RWPE2 (cell line): Measurements from ENCODE around the gene MTSS2.

Source experiments
- ATAC-seq: fragments of 200-7000 bp; cut with Tn5 transposase; 3 replicates; pipeline ENCODE4 v1.9.1; 2021; ENCODE audit warnings: low read depth
- DNase-seq: peaks from one replicate; pipeline ENCODE4 v3.0.0-alpha.2; 2020; ENCODE audit warnings: low spot score
- H3K27ac ChIP-seq: fragments of 450-650 bp; 2 replicates; pipeline ENCODE4 v1.5.1; 2017; ENCODE audit warnings: mild to moderate bottlenecking; ENCODE audit not compliant: poor library complexity, severe bottlenecking
- H3K27me3 ChIP-seq: fragments of 250-450 bp; sonication (Bioruptor Pico); 2 replicates; pipeline ENCODE4 v1.5.1; 2021; ENCODE audit warnings: mild to moderate bottlenecking, moderate library complexity; ENCODE audit not compliant: insufficient read depth, poor library complexity, severe bottlenecking
- H3K36me3 ChIP-seq: fragments of 250-450 bp; sonication (Bioruptor Pico); 2 replicates; pipeline ENCODE4 v1.5.1; 2020; ENCODE audit warnings: low read depth, mild to moderate bottlenecking, moderate library complexity
- H3K4me1 ChIP-seq: fragments of 250-450 bp; sonication (Bioruptor Pico); 2 replicates; pipeline ENCODE4 v1.5.1; 2021; ENCODE audit warnings: mild to moderate bottlenecking, moderate library complexity; ENCODE audit not compliant: insufficient read depth, poor library complexity, severe bottlenecking
- H3K4me3 ChIP-seq: fragments of 250-450 bp; sonication (Bioruptor Pico); 2 replicates; pipeline ENCODE4 v1.5.1; 2021; ENCODE audit warnings: mild to moderate bottlenecking, moderate library complexity; ENCODE audit not compliant: severe bottlenecking
- H3K9me3 ChIP-seq: fragments of 250-450 bp; sonication (Bioruptor Pico); 2 replicates; pipeline ENCODE4 v1.5.1; 2021; ENCODE audit warnings: mild to moderate bottlenecking, moderate library complexity; ENCODE audit not compliant: severe bottlenecking
- TF ChIP-seq, protein P1 (sequence below): fragments of 450-650 bp; IDR thresholded peaks from one replicate; pipeline ENCODE4 v1.5.1; 2017; ENCODE audit warnings: mild to moderate bottlenecking, moderate library complexity; ENCODE audit not compliant: poor library complexity, severe bottlenecking

MTSS2 gene

DNA sequence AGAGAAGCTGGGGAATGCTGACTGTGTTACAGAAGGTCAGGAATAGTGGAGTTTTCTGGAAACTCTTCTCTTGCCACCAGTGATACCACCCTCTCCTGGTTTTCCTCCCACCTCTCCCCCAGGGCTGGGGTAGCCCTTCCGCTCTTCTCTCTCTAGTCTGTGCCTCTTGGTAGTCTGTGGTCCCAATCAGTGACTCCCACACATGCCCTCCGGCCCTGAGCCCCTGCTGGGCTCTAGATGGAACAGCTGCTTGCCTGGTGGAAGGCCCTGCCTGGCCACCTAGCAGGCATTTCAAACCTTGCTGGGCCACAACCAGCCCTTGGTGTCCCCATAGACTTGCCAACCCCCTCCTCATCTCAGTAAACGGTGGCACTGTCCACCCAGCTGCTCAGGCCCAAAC lies 15.2 kb upstream of the MTSS2 start:
- DNase-seq: no peak
- Histone ChIP-seq H3K36me3 (no peaks in the 10 kb centered on the region), H3K9me3 (no peaks in the 10 kb centered on the region), H3K27ac (peak overlapping the region; percentile 92), H3K4me1 (peaks cover 56% of the 10 kb centered on the region), H3K27me3 (no peaks in the 10 kb centered on the region), H3K4me3 (no peak overlapping the region)
- TF ChIP-seq, protein P1, sequence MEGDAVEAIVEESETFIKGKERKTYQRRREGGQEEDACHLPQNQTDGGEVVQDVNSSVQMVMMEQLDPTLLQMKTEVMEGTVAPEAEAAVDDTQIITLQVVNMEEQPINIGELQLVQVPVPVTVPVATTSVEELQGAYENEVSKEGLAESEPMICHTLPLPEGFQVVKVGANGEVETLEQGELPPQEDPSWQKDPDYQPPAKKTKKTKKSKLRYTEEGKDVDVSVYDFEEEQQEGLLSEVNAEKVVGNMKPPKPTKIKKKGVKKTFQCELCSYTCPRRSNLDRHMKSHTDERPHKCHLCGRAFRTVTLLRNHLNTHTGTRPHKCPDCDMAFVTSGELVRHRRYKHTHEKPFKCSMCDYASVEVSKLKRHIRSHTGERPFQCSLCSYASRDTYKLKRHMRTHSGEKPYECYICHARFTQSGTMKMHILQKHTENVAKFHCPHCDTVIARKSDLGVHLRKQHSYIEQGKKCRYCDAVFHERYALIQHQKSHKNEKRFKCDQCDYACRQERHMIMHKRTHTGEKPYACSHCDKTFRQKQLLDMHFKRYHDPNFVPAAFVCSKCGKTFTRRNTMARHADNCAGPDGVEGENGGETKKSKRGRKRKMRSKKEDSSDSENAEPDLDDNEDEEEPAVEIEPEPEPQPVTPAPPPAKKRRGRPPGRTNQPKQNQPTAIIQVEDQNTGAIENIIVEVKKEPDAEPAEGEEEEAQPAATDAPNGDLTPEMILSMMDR: no peak
- no peak for ATAC-seq

DNA sequence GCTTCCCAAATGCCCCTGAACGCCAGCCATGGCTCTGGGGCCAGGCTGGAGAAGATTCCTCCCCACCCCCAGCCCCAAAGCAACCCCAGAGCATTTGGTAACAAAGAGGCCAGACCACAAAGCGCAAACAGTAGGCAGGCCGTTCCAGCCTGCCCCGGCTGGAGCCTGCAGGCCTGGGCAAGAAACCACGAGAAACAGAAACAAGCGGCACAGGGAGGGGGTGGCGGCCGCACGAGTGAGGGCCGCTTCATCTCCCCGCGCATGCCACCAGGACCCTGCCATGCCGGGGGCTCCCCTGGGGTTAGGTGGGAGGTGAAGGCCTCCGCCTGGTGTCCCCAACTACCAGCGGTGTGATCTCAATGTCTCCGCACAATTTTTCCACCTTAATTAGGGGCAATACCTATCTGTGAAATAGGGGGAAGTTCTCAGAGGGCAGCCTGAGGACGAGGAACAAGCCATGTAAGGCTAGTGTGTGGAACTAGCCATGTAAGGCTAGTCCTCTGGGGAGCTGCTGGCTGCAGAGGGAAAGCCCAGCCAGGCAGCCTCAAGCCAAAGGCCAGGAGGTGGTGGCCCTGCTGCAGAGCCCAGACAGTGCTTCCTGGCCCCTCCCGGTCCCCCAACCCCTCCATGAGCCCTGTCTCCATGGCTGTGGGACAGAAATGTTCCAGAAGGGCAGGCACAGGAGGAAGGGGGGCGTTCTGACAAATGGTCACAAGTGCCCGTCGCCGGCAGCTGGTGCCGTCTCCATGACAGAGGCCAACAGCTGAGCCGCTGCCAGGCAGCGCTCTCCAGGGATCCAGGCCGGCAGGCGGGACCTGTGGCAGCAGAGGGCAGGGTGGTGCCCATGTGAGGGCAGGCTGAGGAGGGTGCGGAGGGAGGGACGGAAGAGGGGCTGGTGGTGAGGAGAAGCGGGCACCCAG lies 14.5 kb upstream of the MTSS2 start:
- DNase-seq: no peak
- peak overlapping the region; percentile 92 for H3K27ac ChIP-seq

GRCh38 chr16:70699696-70700095 lies 13.8 kb upstream of the MTSS2 start:
- DNase-seq: no peak
- peaks cover 67% of the 10 kb centered on the region for H3K4me1 ChIP-seq
- no peak for ATAC-seq
- no peak overlapping the region for H3K4me3 ChIP-seq
- no peaks in the 10 kb centered on the region for H3K27me3 ChIP-seq
- H3K36me3 ChIP-seq: no peaks in the 10 kb centered on the region
- H3K27ac ChIP-seq: peak overlapping the region; percentile 92
- TF ChIP-seq, protein P1: no peak
- H3K9me3 ChIP-seq: no peaks in the 10 kb centered on the region

More for the DNA sequence above, 14.5 kb upstream of the MTSS2 start:
- ATAC-seq: peak; percentile 66
- Histone ChIP-seq H3K27me3 (no peaks in the 10 kb centered on the region), H3K4me1 (peaks cover 62% of the 10 kb centered on the region), H3K4me3 (no peak overlapping the region), H3K9me3 (no peaks in the 10 kb centered on the region), H3K36me3 (no peaks in the 10 kb centered on the region)
- TF ChIP-seq, protein P1: no peak

DNA sequence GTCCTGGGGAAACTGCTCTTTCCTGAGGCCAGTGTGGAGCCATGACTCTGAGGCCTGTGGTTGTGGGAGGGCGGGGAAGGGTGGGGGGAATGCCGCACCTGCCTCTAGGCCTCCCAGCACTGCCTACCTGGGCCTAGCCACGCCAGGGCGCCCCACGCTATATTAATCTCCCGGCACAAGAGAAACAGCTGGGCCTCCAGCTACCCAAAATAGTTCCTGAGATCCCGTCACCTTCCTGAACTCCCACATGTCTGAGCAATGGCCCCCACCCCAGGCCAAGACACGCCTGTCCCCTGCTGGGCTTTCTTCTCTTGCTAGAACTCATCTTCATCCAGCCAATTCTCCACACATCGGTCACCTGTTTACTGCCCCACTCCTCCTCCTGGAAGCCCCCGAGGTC lies 13.0 kb upstream of the MTSS2 start:
- no peak overlapping the region for H3K4me3 ChIP-seq
- TF ChIP-seq, protein P1: no peak
- no peaks in the 10 kb centered on the region for H3K27me3 ChIP-seq
- no peaks in the 10 kb centered on the region for H3K36me3 ChIP-seq
- H3K4me1 ChIP-seq: peaks cover 75% of the 10 kb centered on the region
- ATAC-seq: no peak
- no peak for DNase-seq
- peak overlapping the region; percentile 92 for H3K27ac ChIP-seq
- H3K9me3 ChIP-seq: no peaks in the 10 kb centered on the region
